ENCODE data around the gene HK1.

DNA sequence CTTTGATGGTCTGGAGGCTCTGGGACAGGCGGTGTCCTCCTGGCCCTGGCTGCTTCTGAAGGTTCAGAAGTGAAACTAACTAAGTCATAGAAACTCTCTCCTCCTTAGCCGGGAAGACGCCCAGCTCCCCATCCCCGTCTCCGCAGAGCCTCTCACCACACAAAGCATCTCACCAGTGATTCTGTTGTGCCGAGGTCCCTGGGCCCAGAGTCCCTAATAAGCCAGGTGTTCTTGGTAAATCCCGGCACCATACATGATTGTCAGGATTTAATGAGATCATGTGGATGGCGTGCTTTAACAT is 48.7 kb upstream of the HK1 start:
- TF ChIP-seq, protein P1, sequence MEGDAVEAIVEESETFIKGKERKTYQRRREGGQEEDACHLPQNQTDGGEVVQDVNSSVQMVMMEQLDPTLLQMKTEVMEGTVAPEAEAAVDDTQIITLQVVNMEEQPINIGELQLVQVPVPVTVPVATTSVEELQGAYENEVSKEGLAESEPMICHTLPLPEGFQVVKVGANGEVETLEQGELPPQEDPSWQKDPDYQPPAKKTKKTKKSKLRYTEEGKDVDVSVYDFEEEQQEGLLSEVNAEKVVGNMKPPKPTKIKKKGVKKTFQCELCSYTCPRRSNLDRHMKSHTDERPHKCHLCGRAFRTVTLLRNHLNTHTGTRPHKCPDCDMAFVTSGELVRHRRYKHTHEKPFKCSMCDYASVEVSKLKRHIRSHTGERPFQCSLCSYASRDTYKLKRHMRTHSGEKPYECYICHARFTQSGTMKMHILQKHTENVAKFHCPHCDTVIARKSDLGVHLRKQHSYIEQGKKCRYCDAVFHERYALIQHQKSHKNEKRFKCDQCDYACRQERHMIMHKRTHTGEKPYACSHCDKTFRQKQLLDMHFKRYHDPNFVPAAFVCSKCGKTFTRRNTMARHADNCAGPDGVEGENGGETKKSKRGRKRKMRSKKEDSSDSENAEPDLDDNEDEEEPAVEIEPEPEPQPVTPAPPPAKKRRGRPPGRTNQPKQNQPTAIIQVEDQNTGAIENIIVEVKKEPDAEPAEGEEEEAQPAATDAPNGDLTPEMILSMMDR (conservative IDR thresholded peaks at IDR 0.05; ENCODE audit: low read length): no peak
- no peak for TF ChIP-seq EZH2phosphoT487 (IDR thresholded peaks at IDR 0.05; ENCODE audit: borderline replicate concordance, low read depth, low read length)
